H1 (cell line): Measurements from ENCODE around the gene SLC2A4RG. TPM values are rescaled to one million over a fixed set of nuclear protein-coding genes. Genes with fewer than 3 reads are reported as not detected.

Experiments
- HDAC6 ChIP-seq: IDR thresholded peaks from one replicate; pipeline ENCODE4 v1.7.1; 2012; ENCODE audit warnings: low read depth, mild to moderate bottlenecking, inconsistent platforms, low read length, moderate library complexity
- polyA plus RNA-seq, 7 experiments: library from polyadenylated mRNA; depleted of rRNA in 3 of 7; stranded (reverse) in 5 of 7; unstranded in 2 of 7; fragments of >200 nt in 5 of 7; fragments of 200-250 nt in 2 of 7; gene quantifications; 1 replicate in 5 of 7; 2 replicates in 1 of 7; 4 replicates in 1 of 7; pipeline versions ENCODE4 v1.2.1 to v1.2.3, GENCODE V29; 2011 to 2013; ENCODE audit warnings: missing spikeins in 2 of 7, mixed read lengths in 2 of 7
- total RNA-seq: library from RNA; stranded (reverse); fragmentation: NEBNext Ultra II Directional; extraction: Animal tissue kit (Norgen Biotek cat#: 25700); gene quantifications from 2 replicates; pipeline ENCODE4 v1.2.1, GENCODE V29; 2021

Gene SLC2A4RG
- total and polyA plus RNA-seq, 2 of the 8 experiments (the other 6 are each of a cell fraction or from before 2014, with no cell fraction given): 15.9 to 29.1 TPM

DNA sequence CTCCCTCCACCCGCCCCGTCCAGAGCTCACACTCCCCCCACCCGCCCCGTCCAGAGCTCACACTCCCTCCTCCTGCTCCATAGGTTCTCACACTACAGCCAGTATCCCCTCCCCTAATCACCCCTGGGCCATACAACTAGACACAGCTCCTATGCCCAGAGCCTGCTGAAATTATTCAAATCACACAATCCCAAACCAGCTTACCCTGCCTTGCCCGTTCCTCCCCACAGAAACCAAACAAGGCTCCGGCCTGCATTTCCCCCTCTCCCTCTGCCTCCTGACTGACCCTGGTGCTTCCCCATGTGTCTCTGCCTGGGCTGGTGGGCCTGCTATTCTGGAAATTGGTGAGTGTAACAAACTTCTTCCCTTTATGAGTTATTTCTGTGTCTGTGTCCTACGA is 18.6 kb downstream of the SLC2A4RG start (continued):
- no peak for TF ChIP-seq HDAC6
